ENCODE measurements around the gene UBAC2. TPM values are rescaled to one million over a fixed set of nuclear protein-coding genes. Genes with fewer than 3 reads are reported as not detected.

Gene UBAC2
- total RNA-seq, 2 donors from 2014 or later: 72.7 to 80.4 TPM

- H3K4me3 Mint-ChIP-seq: no peak overlapping the region
- DNase-seq: no peak
- WGBS, 2 experiments (ENCODE audit: insufficient coverage in 1 of 2, insufficient read length in 1 of 2): 86 to 100% methylated on average over 3 to 4 of the region's 4 CpGs
Observed at GRCh38 chr13:99311137-99311536, 110.5 kb downstream of the UBAC2 start.

GRCh38 chr13:99311748-99312492 lies 111.3 kb downstream of the UBAC2 start:
- H3K4me3 Mint-ChIP-seq: no peak overlapping the region
- H3K9me3 Mint-ChIP-seq: no peaks in the 10 kb centered on the region
- no peak overlapping the region for H3K27ac Mint-ChIP-seq
- peaks cover 32% of the 10 kb centered on the region for H3K36me3 ChIP-seq (ENCODE audit: control insufficient read depth, insufficient read depth, low read length)
- 98% methylated on average over 7 to 10 of the region's 10 CpGs for WGBS, 2 experiments (ENCODE audit: insufficient coverage in 1 of 2, insufficient read length in 1 of 2)
- H3K4me1 ChIP-seq (ENCODE audit: control insufficient read depth, insufficient read depth, low read length): peaks cover 17% of the 10 kb centered on the region
- no peaks in the 10 kb centered on the region for H3K27me3 Mint-ChIP-seq (ENCODE audit: insufficient read depth)
- H3K36me3 Mint-ChIP-seq (ENCODE audit: low read depth): peaks cover 41% of the 10 kb centered on the region
- no peak overlapping the region for H3K9ac ChIP-seq (ENCODE audit: extremely low read depth, low read length, poor library complexity, severe bottlenecking)
- no peak overlapping the region for H3K4me3 ChIP-seq (ENCODE audit: low read length)
- no peak overlapping the region for H3K27ac ChIP-seq (ENCODE audit: low read depth, low read length)
- H3K9me3 ChIP-seq (ENCODE audit: control insufficient read depth, low read length): no peaks in the 10 kb centered on the region
- peaks cover 37% of the 10 kb centered on the region for H3K4me1 Mint-ChIP-seq
- no peak for DNase-seq
- TF ChIP-seq CTCF (conservative IDR thresholded peaks at IDR 0.05): no peak
- H3K27me3 ChIP-seq (ENCODE audit: control insufficient read depth, insufficient read depth, low read length, poor library complexity, severe bottlenecking): no peaks in the 10 kb centered on the region

More at GRCh38 chr13:99311137-99311536, 110.5 kb downstream of the UBAC2 start:
- H3K4me3 ChIP-seq (ENCODE audit: low read length): no peak overlapping the region
- peaks cover 44% of the 10 kb centered on the region for H3K4me1 Mint-ChIP-seq
- peak overlapping the region; percentile 64 for H3K27ac Mint-ChIP-seq
- no peaks in the 10 kb centered on the region for H3K27me3 Mint-ChIP-seq (ENCODE audit: insufficient read depth)
- no peaks in the 10 kb centered on the region for H3K27me3 ChIP-seq (ENCODE audit: control insufficient read depth, insufficient read depth, low read length, poor library complexity, severe bottlenecking)
- no peaks in the 10 kb centered on the region for H3K9me3 Mint-ChIP-seq
- H3K36me3 Mint-ChIP-seq (ENCODE audit: low read depth): peaks cover 35% of the 10 kb centered on the region
- no peak overlapping the region for H3K27ac ChIP-seq (ENCODE audit: low read depth, low read length)
- H3K9me3 ChIP-seq (ENCODE audit: control insufficient read depth, low read length): no peaks in the 10 kb centered on the region
- TF ChIP-seq CTCF (conservative IDR thresholded peaks at IDR 0.05): no peak
- peaks cover 17% of the 10 kb centered on the region for H3K4me1 ChIP-seq (ENCODE audit: control insufficient read depth, insufficient read depth, low read length)
- H3K9ac ChIP-seq (ENCODE audit: extremely low read depth, low read length, poor library complexity, severe bottlenecking): no peak overlapping the region
- peaks cover 26% of the 10 kb centered on the region for H3K36me3 ChIP-seq (ENCODE audit: control insufficient read depth, insufficient read depth, low read length)

GRCh38 chr13:99312493-99312883 lies 111.8 kb downstream of the UBAC2 start:
- H3K27me3 ChIP-seq (ENCODE audit: control insufficient read depth, insufficient read depth, low read length, poor library complexity, severe bottlenecking): no peaks in the 10 kb centered on the region
- H3K27me3 Mint-ChIP-seq (ENCODE audit: insufficient read depth): no peaks in the 10 kb centered on the region
- H3K9ac ChIP-seq (ENCODE audit: extremely low read depth, low read length, poor library complexity, severe bottlenecking): no peak overlapping the region
- peaks cover 37% of the 10 kb centered on the region for H3K36me3 ChIP-seq (ENCODE audit: control insufficient read depth, insufficient read depth, low read length)
- peak overlapping the region; percentile 40 for H3K27ac Mint-ChIP-seq
- H3K27ac ChIP-seq (ENCODE audit: low read depth, low read length): no peak overlapping the region
- peaks cover 44% of the 10 kb centered on the region for H3K36me3 Mint-ChIP-seq (ENCODE audit: low read depth)
- no peaks in the 10 kb centered on the region for H3K9me3 ChIP-seq (ENCODE audit: control insufficient read depth, low read length)
- H3K4me1 Mint-ChIP-seq: peaks cover 33% of the 10 kb centered on the region
- no peak overlapping the region for H3K4me3 Mint-ChIP-seq
- no peak overlapping the region for H3K4me3 ChIP-seq (ENCODE audit: low read length)
- 95 to 100% methylated on average over 5 to 7 of the region's 7 CpGs for WGBS, 2 experiments (ENCODE audit: insufficient coverage in 1 of 2, insufficient read length in 1 of 2)
- DNase-seq: no peak
- H3K4me1 ChIP-seq (ENCODE audit: control insufficient read depth, insufficient read depth, low read length): peaks cover 16% of the 10 kb centered on the region
- H3K9me3 Mint-ChIP-seq: no peaks in the 10 kb centered on the region
- no peak for TF ChIP-seq CTCF (conservative IDR thresholded peaks at IDR 0.05)
